Measurements from ENCODE around the gene DOCK2.

Gene DOCK2

DNA sequence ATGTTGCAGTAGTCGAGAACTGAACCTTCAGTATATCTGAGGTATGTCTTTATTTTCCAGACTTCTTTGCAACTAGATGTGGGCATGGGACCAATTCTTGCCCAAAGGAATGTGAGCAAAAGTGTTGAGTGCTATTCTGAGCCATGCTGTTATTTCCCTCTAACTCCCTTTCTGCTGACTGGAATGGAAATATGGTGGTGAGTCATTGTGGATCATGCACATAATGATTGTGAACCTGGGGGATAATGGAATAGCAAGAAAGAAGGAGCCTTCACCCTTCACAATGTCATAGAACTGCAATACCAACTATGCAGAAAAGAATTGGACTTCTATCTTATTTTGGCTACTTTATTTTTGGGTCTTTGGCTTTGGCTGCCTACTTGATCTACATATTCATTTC is 10.3 kb upstream of the DOCK2 start:
- H4K20me1 ChIP-seq (ENCODE audit: control insufficient read depth, insufficient read depth, low read depth, low read length), result no peaks in the 10 kb centered on the region
- TF ChIP-seq, protein P1, sequence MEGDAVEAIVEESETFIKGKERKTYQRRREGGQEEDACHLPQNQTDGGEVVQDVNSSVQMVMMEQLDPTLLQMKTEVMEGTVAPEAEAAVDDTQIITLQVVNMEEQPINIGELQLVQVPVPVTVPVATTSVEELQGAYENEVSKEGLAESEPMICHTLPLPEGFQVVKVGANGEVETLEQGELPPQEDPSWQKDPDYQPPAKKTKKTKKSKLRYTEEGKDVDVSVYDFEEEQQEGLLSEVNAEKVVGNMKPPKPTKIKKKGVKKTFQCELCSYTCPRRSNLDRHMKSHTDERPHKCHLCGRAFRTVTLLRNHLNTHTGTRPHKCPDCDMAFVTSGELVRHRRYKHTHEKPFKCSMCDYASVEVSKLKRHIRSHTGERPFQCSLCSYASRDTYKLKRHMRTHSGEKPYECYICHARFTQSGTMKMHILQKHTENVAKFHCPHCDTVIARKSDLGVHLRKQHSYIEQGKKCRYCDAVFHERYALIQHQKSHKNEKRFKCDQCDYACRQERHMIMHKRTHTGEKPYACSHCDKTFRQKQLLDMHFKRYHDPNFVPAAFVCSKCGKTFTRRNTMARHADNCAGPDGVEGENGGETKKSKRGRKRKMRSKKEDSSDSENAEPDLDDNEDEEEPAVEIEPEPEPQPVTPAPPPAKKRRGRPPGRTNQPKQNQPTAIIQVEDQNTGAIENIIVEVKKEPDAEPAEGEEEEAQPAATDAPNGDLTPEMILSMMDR (IDR thresholded peaks at IDR 0.05; ENCODE audit: low read depth, low read length, poor library complexity, severe bottlenecking), result no peak
- TF ChIP-seq EZH2phosphoT487 (IDR thresholded peaks at IDR 0.05; ENCODE audit: borderline replicate concordance, low read length), result no peak
- no peaks in the 10 kb centered on the region for H3K79me2 ChIP-seq (ENCODE audit: control insufficient read depth, low read length)
- no peak overlapping the region for H3K27ac ChIP-seq (ENCODE audit: low read depth, low read length)
- H3F3A ChIP-seq (ENCODE audit: control insufficient read depth, insufficient read depth), result no peaks in the 10 kb centered on the region
- no peak overlapping the region for H3K4me2 ChIP-seq (ENCODE audit: low read length)
- H3K9me3 ChIP-seq (ENCODE audit: control insufficient read depth, insufficient read depth, low read length), result 0 out of 2 replicates have a peak, but pooled peaks cover 2% of the 10 kb centered on the region
- no peak overlapping the region for H3K4me3 ChIP-seq (ENCODE audit: low read length)
- no peaks in the 10 kb centered on the region for H3K27me3 ChIP-seq (ENCODE audit: control insufficient read depth, low read length)
- no peaks in the 10 kb centered on the region for H3K9me2 ChIP-seq (replicated peaks; ENCODE audit: control insufficient read depth, low read length)
- peaks cover 5% of the 10 kb centered on the region for H3K4me1 ChIP-seq (ENCODE audit: control insufficient read depth, low read length)
- no peaks in the 10 kb centered on the region for H3K36me3 ChIP-seq (ENCODE audit: control insufficient read depth, low read length)

DNA sequence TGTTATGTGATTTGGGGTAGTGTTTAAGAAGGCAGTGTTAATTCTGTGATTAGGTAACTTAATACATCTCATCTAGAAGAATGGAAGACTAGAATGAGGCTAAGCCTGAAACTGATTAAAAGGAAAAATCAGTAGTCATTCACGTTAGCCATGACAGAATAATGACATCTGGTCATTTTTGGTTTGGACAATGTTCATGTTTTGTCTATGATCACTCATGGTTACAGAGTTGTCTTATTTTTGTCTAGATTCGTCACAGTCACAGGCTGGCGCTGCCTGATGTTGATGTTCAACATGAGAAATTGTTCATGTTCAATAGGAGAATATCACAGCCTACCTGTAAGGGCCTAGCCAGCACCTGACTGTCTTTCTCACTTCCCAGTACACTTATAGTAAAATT is 9.5 kb upstream of the DOCK2 start:
- H3K9me3 ChIP-seq (ENCODE audit: control insufficient read depth, insufficient read depth, low read length), result 0 out of 2 replicates have a peak, but pooled peaks cover 2% of the 10 kb centered on the region
- no peaks in the 10 kb centered on the region for H3F3A ChIP-seq (ENCODE audit: control insufficient read depth, insufficient read depth)
- TF ChIP-seq, protein P1 (IDR thresholded peaks at IDR 0.05; ENCODE audit: low read depth, low read length, poor library complexity, severe bottlenecking), result no peak
- TF ChIP-seq EZH2phosphoT487 (IDR thresholded peaks at IDR 0.05; ENCODE audit: borderline replicate concordance, low read length), result no peak
- no peak overlapping the region for H3K27ac ChIP-seq (ENCODE audit: low read depth, low read length)
- H4K20me1 ChIP-seq (ENCODE audit: control insufficient read depth, insufficient read depth, low read depth, low read length), result no peaks in the 10 kb centered on the region
- H3K4me3 ChIP-seq (ENCODE audit: low read length), result no peak overlapping the region
- no peaks in the 10 kb centered on the region for H3K36me3 ChIP-seq (ENCODE audit: control insufficient read depth, low read length)
- H3K4me2 ChIP-seq (ENCODE audit: low read length), result no peak overlapping the region
- no peaks in the 10 kb centered on the region for H3K79me2 ChIP-seq (ENCODE audit: control insufficient read depth, low read length)
- H3K4me1 ChIP-seq (ENCODE audit: control insufficient read depth, low read length), result peaks cover 5% of the 10 kb centered on the region
- H3K27me3 ChIP-seq (ENCODE audit: control insufficient read depth, low read length), result no peaks in the 10 kb centered on the region
- no peaks in the 10 kb centered on the region for H3K9me2 ChIP-seq (replicated peaks; ENCODE audit: control insufficient read depth, low read length)

DNA sequence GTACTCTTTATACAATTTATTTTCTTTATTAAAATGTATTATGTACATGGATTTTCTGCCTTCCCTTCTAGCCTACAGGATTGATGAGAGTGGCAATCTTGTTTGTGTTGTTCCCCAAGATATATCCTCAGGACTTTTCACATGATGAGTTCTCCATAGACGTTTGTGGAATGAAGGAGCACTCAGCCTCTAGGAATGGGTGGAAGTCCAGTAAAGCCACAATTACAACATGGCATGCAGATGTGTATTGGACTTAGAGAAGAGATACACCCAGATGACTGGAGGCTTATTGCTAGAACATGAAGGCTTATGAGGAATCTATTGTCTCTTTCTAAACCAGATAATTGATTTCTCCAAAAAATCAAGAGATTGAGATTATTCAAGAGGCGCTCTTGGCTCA is 8.2 kb upstream of the DOCK2 start:
- Histone ChIP-seq H3F3A (ENCODE audit: control insufficient read depth, insufficient read depth) (no peaks in the 10 kb centered on the region), H3K4me1 (ENCODE audit: control insufficient read depth, low read length) (peaks cover 4% of the 10 kb centered on the region), H3K9me3 (ENCODE audit: control insufficient read depth, insufficient read depth, low read length) (0 out of 2 replicates have a peak, but pooled peaks cover 2% of the 10 kb centered on the region), H3K36me3 (ENCODE audit: control insufficient read depth, low read length) (no peaks in the 10 kb centered on the region), H3K9me2 (replicated peaks; ENCODE audit: control insufficient read depth, low read length) (no peaks in the 10 kb centered on the region), H3K27ac (ENCODE audit: low read depth, low read length) (no peak overlapping the region), H3K27me3 (ENCODE audit: control insufficient read depth, low read length) (no peaks in the 10 kb centered on the region), H3K79me2 (ENCODE audit: control insufficient read depth, low read length) (no peaks in the 10 kb centered on the region), H4K20me1 (ENCODE audit: control insufficient read depth, insufficient read depth, low read depth, low read length) (no peaks in the 10 kb centered on the region), H3K4me3 (ENCODE audit: low read length) (no peak overlapping the region), H3K4me2 (ENCODE audit: low read length) (no peak overlapping the region)
- TF ChIP-seq, protein P1 (IDR thresholded peaks at IDR 0.05; ENCODE audit: low read depth, low read length, poor library complexity, severe bottlenecking), result no peak
- no peak for TF ChIP-seq EZH2phosphoT487 (IDR thresholded peaks at IDR 0.05; ENCODE audit: borderline replicate concordance, low read length)

Measured in DOHH2 (cell line).